ENCODE measurements around the gene DENND6B.

DENND6B gene

DNA sequence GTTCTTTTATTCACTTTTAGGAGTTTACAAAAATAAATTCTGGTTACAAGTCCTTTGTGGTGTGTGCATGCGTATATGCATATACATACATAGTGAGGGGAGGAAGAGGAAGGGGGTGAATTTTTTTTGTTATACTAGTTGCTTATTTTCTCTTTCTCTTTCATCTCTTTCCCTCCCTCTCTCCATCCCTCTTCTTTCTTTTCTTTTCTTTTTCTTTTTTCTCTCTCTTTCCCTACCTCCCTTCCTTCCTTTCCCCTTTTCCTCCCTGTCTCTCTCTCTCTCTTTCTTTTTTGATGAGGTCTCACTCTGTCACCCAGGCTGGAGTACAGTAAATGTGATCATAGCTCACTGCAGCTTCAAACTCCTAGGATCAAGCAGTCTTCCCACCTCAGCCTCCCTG lies 30.4 kb upstream of the DENND6B start (continued):
- TF ChIP-seq, protein P1, sequence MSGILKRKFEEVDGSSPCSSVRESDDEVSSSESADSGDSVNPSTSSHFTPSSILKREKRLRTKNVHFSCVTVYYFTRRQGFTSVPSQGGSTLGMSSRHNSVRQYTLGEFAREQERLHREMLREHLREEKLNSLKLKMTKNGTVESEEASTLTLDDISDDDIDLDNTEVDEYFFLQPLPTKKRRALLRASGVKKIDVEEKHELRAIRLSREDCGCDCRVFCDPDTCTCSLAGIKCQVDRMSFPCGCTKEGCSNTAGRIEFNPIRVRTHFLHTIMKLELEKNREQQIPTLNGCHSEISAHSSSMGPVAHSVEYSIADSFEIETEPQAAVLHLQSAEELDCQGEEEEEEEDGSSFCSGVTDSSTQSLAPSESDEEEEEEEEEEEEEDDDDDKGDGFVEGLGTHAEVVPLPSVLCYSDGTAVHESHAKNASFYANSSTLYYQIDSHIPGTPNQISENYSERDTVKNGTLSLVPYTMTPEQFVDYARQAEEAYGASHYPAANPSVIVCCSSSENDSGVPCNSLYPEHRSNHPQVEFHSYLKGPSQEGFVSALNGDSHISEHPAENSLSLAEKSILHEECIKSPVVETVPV (CRISPR knock-in tag; IDR thresholded peaks at IDR 0.05), result no peak
- TF ChIP-seq RARB (CRISPR knock-in tag; IDR thresholded peaks at IDR 0.05) (no peak), ZNF8 (CRISPR knock-in tag; IDR thresholded peaks at IDR 0.05) (no peak), SNAI2 (CRISPR knock-in tag; IDR thresholded peaks at IDR 0.05) (no peak), OSR1 (CRISPR knock-in tag; IDR thresholded peaks at IDR 0.05) (no peak), ZC3H10 (CRISPR knock-in tag; IDR thresholded peaks at IDR 0.05) (no peak), ZNF565 (CRISPR knock-in tag; conservative IDR thresholded peaks at IDR 0.05; ENCODE audit: low read depth) (no peak)

DNA sequence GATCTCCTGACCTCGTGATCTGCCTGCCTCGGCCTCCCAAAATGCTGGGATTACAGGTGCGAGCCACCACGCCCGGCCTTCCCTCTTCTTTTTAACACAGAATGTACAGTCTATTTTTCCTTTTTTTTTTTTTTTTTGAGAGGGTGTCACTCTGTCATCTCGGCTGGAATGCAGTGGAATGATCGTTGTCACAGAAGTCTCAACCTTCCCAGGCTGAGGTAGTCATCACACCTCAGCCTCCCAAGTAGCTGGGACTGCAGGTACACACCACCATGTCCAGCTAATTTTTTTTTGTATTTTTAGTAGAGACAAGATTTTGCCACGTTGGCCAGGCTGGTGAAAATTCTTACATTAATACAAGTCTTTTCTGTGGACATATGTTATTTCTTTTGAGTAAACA lies 29.4 kb upstream of the DENND6B start:
- ATAC-seq, result no peak
- TF ChIP-seq ARNTL (CRISPR knock-in tag; IDR thresholded peaks at IDR 0.05; ENCODE audit: borderline replicate concordance, low read depth), result no peak
- no peak for TF ChIP-seq ZNF70 (CRISPR knock-in tag; IDR thresholded peaks at IDR 0.05)
- TF ChIP-seq GLIS3 (CRISPR knock-in tag; IDR thresholded peaks at IDR 0.05), result no peak
- TF ChIP-seq ZFP3 (CRISPR knock-in tag; IDR thresholded peaks at IDR 0.05), result no peak
- TF ChIP-seq BACH2 (CRISPR knock-in tag; IDR thresholded peaks at IDR 0.05; ENCODE audit: borderline replicate concordance), result no peak

DNA sequence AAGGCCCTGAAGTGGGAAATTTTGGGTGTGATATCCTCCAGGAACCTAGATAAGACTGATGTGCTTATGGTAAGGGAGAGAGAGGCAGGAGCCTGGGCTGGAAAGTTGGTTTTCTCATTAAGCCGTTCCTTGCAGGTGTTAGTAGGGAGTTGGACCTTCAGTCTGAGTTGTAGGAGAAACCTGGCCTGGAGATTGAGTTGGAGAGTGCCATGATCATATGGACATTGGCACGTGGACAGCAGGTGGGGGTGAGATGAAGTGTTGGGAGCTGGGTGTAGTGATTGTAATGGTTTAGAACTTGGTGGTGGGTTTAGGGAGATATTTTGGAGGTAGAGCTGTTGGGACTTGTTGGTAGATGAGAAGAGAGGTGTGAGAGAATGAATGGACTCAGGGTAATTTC lies 21.2 kb upstream of the DENND6B start:
- no peak for ATAC-seq
- TF ChIP-seq, protein P2, sequence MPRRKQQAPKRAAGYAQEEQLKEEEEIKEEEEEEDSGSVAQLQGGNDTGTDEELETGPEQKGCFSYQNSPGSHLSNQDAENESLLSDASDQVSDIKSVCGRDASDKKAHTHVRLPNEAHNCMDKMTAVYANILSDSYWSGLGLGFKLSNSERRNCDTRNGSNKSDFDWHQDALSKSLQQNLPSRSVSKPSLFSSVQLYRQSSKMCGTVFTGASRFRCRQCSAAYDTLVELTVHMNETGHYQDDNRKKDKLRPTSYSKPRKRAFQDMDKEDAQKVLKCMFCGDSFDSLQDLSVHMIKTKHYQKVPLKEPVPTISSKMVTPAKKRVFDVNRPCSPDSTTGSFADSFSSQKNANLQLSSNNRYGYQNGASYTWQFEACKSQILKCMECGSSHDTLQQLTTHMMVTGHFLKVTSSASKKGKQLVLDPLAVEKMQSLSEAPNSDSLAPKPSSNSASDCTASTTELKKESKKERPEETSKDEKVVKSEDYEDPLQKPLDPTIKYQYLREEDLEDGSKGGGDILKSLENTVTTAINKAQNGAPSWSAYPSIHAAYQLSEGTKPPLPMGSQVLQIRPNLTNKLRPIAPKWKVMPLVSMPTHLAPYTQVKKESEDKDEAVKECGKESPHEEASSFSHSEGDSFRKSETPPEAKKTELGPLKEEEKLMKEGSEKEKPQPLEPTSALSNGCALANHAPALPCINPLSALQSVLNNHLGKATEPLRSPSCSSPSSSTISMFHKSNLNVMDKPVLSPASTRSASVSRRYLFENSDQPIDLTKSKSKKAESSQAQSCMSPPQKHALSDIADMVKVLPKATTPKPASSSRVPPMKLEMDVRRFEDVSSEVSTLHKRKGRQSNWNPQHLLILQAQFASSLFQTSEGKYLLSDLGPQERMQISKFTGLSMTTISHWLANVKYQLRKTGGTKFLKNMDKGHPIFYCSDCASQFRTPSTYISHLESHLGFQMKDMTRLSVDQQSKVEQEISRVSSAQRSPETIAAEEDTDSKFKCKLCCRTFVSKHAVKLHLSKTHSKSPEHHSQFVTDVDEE (CRISPR knock-in tag; IDR thresholded peaks at IDR 0.05), result no peak
- TF ChIP-seq, protein P3, sequence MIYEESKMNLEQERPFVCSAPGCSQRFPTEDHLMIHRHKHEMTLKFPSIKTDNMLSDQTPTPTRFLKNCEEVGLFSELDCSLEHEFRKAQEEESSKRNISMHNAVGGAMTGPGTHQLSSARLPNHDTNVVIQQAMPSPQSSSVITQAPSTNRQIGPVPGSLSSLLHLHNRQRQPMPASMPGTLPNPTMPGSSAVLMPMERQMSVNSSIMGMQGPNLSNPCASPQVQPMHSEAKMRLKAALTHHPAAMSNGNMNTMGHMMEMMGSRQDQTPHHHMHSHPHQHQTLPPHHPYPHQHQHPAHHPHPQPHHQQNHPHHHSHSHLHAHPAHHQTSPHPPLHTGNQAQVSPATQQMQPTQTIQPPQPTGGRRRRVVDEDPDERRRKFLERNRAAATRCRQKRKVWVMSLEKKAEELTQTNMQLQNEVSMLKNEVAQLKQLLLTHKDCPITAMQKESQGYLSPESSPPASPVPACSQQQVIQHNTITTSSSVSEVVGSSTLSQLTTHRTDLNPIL (CRISPR knock-in tag; IDR thresholded peaks at IDR 0.05; ENCODE audit: low read depth), result no peak
- TF ChIP-seq RARB (CRISPR knock-in tag; IDR thresholded peaks at IDR 0.05) (no peak), ZC3H10 (CRISPR knock-in tag; IDR thresholded peaks at IDR 0.05) (no peak), TCF4 (CRISPR knock-in tag; IDR thresholded peaks at IDR 0.05; ENCODE audit: borderline replicate concordance) (no peak), ZFP3 (CRISPR knock-in tag; IDR thresholded peaks at IDR 0.05) (no peak), GLIS3 (CRISPR knock-in tag; IDR thresholded peaks at IDR 0.05) (no peak), BACH2 (CRISPR knock-in tag; IDR thresholded peaks at IDR 0.05; ENCODE audit: borderline replicate concordance) (no peak)
- TF ChIP-seq, protein P4, sequence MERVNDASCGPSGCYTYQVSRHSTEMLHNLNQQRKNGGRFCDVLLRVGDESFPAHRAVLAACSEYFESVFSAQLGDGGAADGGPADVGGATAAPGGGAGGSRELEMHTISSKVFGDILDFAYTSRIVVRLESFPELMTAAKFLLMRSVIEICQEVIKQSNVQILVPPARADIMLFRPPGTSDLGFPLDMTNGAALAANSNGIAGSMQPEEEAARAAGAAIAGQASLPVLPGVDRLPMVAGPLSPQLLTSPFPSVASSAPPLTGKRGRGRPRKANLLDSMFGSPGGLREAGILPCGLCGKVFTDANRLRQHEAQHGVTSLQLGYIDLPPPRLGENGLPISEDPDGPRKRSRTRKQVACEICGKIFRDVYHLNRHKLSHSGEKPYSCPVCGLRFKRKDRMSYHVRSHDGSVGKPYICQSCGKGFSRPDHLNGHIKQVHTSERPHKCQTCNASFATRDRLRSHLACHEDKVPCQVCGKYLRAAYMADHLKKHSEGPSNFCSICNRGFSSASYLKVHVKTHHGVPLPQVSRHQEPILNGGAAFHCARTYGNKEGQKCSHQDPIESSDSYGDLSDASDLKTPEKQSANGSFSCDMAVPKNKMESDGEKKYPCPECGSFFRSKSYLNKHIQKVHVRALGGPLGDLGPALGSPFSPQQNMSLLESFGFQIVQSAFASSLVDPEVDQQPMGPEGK (CRISPR knock-in tag; IDR thresholded peaks at IDR 0.05; ENCODE audit: borderline replicate concordance), result no peak
- TF ChIP-seq, protein P1 (CRISPR knock-in tag; IDR thresholded peaks at IDR 0.05), result no peak

DNA sequence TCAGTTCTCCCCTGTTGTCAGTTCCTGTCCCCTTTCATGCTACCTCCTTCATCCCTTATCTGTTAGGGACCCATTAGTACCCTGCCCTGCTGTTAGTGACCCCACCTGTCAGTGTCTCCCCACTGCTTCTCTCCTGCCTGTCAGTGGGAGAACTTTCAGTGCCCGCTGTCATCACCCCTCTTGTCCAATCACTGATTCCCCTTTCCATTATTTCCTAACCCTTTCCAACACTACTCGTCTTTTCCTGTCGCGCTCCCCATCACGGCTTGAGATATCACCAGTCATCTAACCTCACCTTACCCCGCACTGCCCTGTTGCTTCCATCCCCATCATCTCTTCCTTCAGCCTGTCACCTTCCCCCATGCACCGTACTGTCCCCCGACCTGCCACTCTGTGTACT lies 20.3 kb upstream of the DENND6B start:
- TF ChIP-seq PPARA (CRISPR knock-in tag; IDR thresholded peaks at IDR 0.05; ENCODE audit: borderline replicate concordance) (no peak), GLIS3 (CRISPR knock-in tag; IDR thresholded peaks at IDR 0.05) (no peak), ZNF565 (CRISPR knock-in tag; conservative IDR thresholded peaks at IDR 0.05; ENCODE audit: low read depth) (no peak), ESRRG (CRISPR knock-in tag; IDR thresholded peaks at IDR 0.05) (no peak), ARNTL (CRISPR knock-in tag; IDR thresholded peaks at IDR 0.05; ENCODE audit: borderline replicate concordance, low read depth) (no peak), SNAI2 (CRISPR knock-in tag; IDR thresholded peaks at IDR 0.05) (no peak)
- TF ChIP-seq, protein P2 (CRISPR knock-in tag; IDR thresholded peaks at IDR 0.05), result no peak

More for the DNA sequence above, 20.3 kb upstream of the DENND6B start:
- no peak for ATAC-seq
